ENCODE results near the gene DAD1.

DNA sequence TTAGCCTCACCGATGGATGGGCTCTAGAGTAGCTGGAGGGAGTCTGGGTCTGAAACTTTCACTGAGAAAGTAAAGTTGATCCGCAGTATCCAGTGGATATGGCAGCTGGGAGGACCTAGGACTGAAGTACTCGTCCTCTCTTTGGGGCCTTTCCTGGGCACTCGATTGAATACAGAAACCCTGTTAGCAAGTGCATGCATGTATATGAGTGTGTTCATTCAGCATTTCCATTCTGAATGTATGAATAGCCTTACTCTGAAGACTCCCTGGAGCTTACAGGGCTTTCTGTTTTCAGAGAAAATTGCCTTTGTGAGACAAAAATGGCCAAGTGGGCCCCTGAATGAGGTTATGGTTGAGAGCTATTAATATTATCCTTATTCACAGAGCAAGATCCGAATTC is 62.8 kb downstream of the DAD1 start:
- TF ChIP-seq EZH2 (IDR thresholded peaks at IDR 0.05; ENCODE audit: borderline replicate concordance) = no peak
- TF ChIP-seq CTCF (IDR thresholded peaks at IDR 0.05; ENCODE audit: poor library complexity) = no peak
- TF ChIP-seq EZH2phosphoT487 (IDR thresholded peaks at IDR 0.05; ENCODE audit: low read depth, severe bottlenecking, unreplicated experiment) = no peak
